Occipital lobe (tissue), 2 donors: ENCODE measurements around the gene SDS. TPM values are rescaled to one million over a fixed set of nuclear protein-coding genes. Genes with fewer than 3 reads are reported as not detected.

Experiments
- DNase-seq: peaks from one replicate; lab custom pipeline; 2025; lab: John Stamatoyannopoulos, UW
- total RNA-seq: library from RNA; depleted of rRNA; stranded (reverse); fragments of >200 nt; gene quantifications from one replicate; pipeline ENCODE4 v1.2.3, GENCODE V29; 2014

Gene SDS, protein sequence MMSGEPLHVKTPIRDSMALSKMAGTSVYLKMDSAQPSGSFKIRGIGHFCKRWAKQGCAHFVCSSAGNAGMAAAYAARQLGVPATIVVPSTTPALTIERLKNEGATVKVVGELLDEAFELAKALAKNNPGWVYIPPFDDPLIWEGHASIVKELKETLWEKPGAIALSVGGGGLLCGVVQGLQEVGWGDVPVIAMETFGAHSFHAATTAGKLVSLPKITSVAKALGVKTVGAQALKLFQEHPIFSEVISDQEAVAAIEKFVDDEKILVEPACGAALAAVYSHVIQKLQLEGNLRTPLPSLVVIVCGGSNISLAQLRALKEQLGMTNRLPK
- total RNA-seq = 0.62 TPM

DNA sequence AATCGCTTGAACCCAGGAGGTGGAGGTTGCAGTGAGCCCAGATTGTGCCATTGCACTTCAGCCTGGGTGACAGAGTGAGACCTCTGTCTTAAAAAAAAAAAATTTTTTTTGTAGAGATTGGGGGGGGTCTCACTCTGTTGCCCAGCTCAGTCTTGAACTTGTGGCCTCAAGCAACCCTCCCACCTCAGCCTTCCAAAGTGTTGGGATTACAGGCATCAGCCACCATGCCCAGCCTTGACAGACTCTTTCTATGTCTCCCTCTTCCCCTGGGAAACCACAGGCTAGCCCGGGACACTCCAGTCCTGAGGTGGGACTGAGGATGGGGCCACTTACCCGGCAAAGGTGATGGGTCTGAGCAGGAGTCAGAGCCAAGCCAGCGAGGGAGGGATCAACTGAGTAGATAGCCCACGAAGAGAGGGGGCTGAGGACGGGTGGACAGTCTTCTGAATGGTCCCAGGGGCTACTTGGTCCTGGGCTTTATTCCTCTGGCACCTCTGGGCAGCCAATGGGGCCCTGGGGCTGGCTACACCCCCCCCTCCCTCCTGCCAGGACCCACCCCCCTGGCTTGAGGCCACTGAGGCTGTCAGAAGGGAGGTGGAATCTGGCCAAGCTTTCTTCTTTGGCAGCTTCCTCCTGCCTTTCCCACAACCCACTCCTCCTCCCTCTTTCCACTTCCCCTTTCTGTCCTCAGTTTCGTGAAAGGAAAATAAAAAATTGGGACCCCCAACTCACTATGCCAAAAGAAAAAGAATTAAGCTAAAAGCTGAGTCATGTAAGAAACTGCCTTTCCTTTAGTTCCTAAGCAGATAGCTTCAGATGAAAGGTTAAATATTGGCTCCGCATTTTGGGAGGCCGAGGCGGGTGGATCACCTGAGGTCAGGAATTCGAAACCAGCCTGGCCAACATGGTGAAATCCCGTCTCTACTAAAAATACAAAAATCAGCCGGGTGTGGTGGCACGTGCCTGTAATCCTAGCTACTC lies at the start of gene SDS:
TSS of gene SDS (minus strand) at position 453 of the 981 bp plus-strand sequence. CDS start 4,179 bp downstream, outside the sequence.
- DNase-seq = peak; percentile 27

DNA sequence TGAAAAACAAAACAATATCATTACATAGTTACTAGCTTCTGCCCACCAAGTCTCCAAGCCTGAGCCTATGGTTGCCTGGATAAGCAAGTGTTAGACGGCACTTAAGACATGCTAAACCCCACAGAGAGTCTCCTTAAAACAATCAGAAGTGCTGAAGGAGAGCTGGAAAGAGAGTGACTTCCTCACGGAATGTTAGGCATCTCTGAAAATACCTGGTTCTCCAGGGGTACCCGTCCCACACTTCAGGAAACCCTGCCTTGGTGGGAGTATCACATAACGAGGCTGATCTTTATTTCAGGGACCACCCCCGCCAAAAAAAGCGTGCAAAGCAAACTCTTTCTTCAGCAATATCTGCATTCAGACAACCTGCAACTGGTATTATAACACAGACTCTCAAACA lies 49.6 kb upstream of the SDS start:
- no peak for DNase-seq

DNA sequence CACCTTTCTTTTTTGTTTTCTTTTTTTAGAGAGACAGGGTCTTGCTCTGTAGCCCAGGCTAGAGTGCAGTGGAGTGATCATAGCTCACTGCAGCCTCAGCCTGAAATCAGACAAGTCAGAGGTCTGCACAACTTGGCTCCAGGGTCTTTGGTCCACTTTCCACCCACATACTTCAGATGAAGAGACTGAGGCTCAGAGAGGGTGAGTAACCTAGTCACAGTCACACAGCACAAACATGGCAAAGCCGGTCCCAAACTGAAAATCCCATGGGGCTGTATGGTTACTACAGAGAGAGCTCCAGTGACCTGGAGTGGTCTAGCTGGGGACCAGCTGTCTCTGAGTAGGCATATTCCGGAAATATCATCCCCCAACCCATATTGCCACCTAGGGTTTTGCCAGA lies 48.8 kb upstream of the SDS start:
- no peak for DNase-seq

DNA sequence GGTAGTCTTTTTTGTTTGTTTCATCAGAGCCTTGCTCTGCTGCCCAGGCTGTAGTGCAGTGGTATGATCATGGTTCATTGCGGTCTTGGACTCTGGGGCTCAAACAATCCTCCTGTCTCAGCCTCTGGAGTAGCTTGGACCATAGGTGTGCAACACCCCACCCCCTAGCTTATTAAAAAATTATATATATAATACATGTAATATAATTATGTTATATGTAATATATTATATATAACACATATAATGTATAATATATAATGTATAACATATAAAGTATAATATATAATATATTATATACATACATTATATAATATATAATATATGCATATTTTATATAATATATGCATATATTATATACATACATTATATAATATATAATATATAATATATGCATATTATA lies 46.2 kb upstream of the SDS start:
- DNase-seq = no peak

DNA sequence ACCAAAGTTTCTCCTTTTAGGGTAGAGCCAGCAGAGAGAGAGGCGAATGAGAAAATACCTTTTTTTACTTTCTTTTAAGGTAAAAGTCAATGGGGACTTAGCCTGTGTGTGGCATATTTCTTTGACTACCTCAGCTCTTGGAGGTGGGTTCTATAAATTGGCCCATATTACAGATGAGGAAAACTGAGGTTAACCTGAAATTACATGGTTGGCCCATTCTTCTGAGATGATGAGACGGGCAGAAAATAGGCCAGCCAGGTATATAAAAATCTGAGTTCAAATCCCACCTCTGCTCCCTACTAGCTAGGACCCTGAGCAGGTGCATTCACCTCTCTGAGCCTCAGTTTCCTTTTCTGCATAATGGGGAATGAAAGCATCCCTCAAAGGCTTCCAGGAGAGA lies 45.6 kb upstream of the SDS start:
- DNase-seq = no peak

DNA sequence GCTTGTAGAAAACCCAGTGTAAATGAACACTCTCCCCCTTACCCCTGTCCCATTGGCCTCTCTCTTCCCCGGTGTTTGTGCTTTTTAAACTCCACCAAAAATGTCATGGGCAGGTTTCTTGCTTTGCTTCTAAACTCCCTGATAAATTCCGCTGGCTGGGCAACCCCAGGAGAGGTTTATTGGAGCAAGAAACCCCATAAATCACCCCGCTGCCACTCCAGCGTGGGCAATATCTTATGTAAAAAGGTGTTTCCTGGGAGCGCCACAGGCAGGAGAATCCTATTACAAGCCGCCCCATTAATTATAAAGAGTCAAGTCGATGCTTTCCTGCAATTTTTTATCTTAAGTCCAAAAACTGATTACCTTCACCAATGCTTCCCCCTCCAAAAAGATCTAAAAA lies 45.2 kb upstream of the SDS start:
- DNase-seq = no peak

DNA sequence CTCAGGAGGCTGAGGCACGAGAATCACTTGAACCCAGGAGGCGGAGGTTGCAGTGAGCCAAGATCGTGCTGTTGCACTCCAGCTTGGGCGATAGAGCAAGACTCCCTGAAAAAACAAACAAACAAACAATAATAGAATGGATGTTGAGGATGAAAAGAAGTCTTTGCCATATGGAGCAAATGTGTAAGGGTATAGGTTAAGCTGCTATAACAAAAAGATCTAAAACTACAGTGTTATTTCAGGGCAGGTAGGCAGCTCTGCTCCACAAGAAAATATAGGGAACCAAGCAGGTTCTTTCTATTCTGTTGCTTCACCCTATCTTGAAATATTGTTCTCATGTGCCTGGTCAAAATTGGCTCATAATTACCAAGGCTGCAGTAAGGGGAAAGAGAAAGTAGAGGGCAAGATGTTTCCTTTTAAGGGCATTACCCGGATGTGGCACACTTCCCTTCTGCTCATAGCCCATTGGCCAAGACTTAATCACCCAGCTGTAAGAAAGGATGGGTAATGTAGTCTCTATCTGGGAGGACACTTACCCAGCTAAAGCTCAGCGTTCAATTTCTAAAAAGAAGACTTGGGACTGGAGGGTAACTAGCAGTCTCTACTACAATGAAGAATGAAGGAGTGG lies 42.0 kb upstream of the SDS start:
- no peak for DNase-seq

DNA sequence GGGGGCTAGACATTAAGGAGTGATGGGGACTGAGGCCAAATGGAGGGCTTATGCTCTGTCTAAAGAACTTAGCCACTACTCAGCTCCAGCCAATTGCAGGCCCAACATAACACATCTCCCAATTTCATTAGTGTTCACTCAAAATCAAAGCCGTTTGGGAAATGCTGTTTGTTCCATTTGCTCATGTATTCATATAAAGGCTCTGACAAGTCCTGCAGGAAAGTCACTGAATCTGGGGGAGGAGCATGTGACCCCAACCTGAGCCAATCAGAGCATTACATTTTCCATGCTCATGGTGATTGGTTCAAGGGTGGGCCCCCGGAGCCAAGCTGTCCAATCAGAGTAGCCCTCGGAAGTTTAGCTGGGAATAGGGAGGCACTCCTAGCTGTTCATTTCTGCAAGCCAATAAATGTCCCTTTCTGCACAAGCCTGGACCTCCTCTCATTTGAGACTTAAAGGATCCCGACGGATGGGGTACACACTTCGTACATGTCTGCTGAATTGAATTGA lies 39.4 kb upstream of the SDS start:
- no peak for DNase-seq

DNA sequence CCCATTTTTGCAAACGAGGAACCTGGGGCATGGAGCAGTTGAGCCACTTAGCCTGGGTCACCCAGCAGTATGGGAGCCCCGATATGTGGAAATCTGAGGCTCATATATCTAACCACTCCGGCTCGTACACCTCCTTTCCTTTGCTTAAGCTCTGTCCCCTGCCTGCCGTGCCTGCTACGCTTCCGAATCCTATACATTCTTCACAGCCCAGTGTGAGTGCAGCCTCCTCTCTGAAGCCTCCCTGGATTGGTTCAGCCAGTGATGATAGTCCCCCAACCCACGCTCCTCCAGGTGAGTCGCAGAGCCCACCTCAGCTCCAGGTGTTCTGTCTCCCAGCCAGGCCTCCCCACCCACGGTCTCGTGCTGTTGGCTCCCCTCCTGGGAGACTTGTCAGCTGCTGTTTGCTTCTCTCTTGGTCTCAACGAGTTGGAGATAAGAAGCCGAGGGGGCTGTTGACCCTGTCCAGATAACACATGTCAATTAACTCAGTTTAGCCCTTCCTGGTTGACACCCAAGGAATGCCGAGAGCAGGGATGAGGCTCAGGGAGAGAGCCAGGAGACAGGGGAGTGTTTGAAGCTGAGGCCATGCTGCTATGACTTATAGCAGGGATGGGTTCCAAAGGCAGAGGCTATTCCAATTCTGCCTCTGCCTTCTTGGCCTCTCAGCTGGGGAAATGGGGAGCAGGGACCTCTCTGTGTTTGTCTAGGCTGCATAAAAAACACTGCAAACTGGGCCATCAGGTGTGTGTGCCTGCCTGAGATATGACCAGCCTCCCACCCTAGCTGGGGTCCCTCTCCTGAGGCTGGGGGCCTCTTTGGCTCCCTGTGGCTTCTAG lies 37.5 kb upstream of the SDS start:
- DNase-seq = no peak

DNA sequence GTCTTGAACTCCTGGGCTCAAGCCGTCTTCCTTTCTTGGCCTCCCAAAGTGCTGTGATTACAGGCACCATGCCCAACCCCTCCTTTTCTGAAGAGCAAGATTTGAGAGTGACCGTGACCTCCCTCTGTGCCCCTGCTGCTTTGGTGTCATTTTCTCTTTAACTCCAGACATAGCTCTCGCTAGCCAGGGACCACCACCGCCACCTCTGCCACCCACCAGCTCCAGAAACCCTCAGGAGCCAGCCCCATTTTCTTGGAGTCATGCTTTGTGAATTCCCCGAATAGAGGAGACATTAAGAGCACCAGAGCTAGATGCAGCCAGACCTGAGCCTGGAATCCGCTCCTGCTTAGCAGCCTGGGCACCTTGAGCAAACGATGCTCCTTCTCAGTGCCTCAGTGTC lies 36.6 kb upstream of the SDS start:
- no peak for DNase-seq

DNA sequence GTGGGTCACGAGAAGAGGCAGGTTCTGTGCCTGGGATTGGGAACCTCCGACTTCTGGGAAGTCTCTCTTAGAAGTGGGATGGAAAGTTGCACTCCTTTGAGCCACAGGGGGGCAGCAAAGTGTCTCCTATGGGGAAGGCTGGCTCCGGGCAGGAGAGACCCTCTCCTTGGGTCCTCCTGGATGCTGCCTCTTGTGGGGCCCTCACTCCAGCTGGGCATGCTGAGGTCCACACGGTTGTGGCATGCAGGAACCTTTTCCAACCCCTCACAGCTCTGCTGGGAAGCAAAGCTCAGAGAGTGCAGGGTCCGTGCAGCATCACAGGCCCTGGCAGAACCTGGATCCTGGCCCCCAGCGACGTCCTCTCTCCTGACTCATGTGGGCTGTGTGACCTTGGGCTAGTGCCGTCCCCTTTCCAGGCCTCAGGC lies 35.9 kb upstream of the SDS start:
- no peak for DNase-seq

DNA sequence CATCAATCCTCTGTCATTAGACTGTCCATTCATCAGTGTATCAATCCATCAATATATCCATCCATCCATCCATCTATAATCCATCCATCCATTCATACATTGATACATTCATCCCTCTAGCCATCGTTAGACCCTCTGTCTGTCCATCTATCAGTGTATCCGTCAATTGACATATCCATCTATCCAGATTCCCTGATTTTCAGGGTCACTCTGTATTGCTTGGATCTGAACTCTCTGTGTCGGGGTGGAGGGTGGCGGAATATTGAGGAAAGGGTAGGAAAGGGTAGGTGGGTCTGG lies 35.6 kb upstream of the SDS start:
- no peak for DNase-seq

DNA sequence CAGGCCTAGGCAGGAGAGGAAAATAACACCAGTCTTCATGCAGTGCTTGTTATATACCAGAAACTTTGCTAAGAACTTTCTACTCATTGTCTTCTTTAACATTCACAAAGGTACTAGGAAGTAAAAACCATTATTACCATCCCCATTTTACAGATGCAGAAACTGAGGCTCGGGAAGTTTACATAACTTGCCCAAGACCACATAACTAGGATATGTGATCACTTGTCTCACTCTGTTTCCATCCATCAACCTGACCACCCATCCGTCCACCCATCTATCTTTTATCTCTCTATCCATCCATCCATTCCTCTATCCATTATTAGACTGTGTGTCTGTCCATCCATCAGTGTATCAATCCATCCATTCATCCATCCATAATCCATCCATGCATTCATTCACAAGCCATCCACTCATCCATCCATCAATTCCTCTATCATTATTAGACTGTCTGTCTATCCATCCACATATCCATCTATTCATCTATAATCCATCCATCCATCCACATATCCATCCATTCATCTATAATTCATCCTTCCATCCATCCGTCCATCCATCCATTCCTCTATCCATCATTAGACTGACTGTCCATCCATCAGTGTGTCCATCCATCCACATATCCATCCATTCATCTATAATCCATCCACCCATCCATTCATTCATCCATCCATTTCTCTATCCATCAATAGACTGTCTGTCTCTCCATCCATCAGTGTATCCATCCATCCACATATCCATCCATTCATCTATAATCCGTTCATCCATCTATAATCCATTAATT lies 35.0 kb upstream of the SDS start:
- DNase-seq = no peak

DNA sequence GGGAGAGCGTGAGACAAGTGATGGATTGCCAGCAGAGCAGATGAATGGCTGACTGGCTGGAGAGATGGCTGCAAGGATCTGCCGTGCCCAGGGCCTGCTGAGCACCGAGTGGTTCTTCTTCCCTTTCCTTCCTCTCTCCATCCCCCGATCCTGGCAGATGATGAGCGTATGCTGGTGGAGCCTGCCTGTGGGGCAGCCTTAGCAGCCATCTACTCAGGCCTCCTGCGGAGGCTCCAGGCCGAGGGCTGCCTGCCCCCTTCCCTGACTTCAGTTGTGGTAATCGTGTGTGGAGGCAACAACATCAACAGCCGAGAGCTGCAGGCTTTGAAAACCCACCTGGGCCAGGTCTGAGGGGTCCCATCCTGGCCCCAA lies 34.0 kb upstream of the SDS start:
- no peak for DNase-seq

DNA sequence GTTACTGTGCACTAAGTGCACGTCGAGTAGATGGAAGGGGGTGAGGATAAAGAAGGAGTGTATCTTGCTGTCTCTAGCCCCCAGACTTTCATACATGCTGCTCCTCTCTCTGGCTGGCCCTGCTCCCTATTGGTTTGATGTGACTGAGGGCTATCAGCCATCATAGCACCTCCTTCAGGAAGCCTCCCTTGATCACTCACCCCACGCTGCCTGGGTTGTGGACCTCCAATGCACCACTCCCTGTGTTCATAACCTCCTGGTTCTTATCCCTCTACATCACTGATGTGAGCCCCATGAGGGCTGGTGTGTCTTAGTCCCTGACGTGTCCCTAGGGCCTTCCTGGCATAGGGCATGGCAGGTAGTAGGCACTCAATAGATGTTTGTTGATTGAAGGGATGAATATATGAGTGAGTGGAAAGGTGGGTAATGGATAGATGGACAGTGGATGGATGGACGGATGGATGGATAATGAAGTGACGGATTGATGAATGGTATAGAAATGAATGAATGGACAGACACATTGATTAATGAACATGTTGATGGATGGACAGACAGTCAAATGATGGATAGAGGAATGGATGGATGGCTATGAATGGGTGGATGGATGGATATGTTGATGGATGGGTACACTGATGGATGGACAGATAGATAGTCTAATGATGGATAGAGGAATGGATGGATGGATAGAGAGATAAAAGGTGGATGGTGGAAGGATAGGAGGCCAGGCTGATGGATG lies 33.5 kb upstream of the SDS start:
- no peak for DNase-seq

DNA sequence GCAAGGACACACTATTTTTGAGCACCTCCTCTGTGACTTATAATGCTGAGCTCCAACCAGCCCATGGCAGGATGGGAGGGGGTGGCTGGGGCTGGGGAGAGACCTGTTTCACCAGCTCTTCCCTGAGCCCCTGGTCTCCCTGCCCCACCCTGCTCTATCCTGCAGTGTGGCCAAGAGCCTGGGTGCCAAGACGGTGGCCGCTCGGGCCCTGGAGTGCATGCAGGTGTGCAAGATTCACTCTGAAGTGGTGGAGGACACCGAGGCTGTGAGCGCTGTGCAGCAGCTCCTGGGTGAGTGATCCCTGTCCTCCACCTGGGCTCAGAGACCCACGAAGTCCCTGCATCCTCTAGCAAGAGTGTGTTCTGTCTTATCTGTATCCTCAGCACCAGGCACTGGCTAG lies 32.9 kb upstream of the SDS start:
- no peak for DNase-seq

DNA sequence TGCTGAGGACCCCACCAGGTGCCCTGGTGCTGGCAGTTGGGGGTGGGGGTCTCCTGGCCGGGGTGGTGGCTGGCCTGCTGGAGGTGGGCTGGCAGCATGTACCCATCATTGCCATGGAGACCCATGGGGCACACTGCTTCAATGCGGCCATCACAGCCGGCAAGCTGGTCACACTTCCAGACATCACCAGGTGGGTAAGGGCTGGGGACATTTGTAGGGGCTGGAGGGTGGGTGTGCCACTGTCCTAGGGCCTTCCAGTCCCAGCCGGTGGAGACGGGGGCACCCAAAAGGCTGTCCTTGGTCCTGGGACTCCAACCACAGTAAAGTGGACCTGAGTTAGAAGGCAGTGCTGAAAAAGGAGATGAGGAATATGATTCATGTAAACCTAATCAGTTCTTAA lies 31.7 kb upstream of the SDS start:
- DNase-seq = no peak

DNA sequence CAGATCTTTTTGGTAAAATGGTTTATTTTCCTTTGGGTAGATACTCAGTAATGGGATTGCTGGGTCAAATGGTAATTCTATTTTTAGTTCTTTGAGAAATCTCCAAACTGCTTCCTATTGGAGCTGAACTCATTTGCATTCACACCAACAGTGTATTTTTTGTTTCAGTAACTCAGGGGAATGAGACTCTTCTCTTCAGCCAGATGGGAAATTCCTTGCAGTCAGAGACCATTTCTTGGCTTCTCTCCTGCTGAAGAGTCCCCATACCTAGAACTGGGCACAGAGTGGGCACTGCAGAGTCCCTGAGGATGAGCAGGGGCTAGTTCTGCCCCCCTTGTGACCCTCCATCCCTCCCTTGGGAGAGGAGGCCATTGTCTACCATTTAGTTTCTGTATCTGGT lies 29.3 kb upstream of the SDS start:
- DNase-seq = no peak

DNA sequence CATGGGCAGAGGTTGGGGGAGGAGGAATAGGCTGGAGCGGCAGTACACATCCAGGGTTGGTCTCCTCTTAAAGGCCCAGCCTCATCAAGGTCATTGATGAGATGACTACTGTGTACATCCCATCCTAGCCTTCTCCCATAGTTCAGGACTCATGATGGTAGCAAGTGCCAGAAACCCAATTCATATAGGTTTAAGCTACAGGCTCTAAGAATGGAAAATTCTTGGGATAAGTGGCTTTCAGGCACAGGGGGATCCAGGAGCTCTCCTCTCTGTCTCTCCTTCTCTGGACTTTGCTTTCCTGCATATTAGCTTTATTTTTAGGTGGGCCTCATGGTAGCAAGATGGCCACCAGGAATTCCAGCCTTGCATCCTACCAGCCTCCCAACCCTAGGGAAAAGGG lies 24.8 kb upstream of the SDS start:
- DNase-seq = no peak

DNA sequence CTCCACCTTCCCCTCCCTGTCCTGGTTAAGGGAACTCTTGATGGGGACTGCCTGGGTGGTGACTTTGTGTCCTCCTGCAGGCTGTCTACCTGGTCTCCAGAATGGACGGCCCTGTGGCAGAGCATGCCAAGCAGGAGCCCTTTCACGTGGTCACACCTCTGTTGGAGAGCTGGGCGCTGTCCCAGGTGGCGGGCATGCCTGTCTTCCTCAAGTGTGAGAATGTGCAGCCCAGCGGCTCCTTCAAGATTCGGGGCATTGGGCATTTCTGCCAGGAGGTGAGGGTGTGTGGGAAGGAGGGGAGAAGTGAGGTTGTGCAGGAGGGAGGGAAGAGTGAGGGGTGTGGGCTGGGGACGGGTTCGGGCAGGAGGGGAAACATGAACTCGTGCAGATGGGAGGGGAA lies 24.2 kb upstream of the SDS start:
- DNase-seq = no peak
